Measurements from ENCODE around the gene DCUN1D4. TPM values are rescaled to one million over a fixed set of nuclear protein-coding genes. Genes with fewer than 3 reads are reported as not detected.
A peak's percentile ranks its signal among the peaks of the same experiment; 100 is the strongest.

DCUN1D4 gene
- total and polyA plus RNA-seq, 4 donors, result 15.2 to 33.9 (median 21.8) TPM

GRCh38 chr4:51851937-51852290 lies 9.0 kb downstream of the DCUN1D4 start:
- Histone ChIP-seq H3K27ac (ENCODE audit: low read depth in 1 of 2, low read length in 2 of 2) (no peak overlapping the region), H3K36me3 (ENCODE audit: control insufficient read depth in 4 of 4, insufficient read depth in 3 of 4, low read depth in 1 of 4, low read length in 3 of 4) (no peaks in the 10 kb centered on the region), H3K27me3 (ENCODE audit: control insufficient read depth in 4 of 4, insufficient read depth in 4 of 4, low read length in 3 of 4) (no peaks in the 10 kb centered on the region), H3K4me3 (ENCODE audit: low read depth in 1 of 3, low read length in 3 of 3) (no peak overlapping the region), H3K9me3 (ENCODE audit: control insufficient read depth in 4 of 4, low read length in 3 of 4) (no peaks in the 10 kb centered on the region), H3K4me1 (ENCODE audit: control insufficient read depth in 4 of 4, insufficient read depth in 4 of 4, low read length in 3 of 4) (peaks cover 18 to 65% (median 41%) of the 10 kb centered on the region in 4 donors), H3K9ac (ENCODE audit: low read depth in 1 of 2, low read length in 2 of 2) (no peak overlapping the region)
- DNase-seq (ENCODE audit: low spot score), result no peak
- no peak for TF ChIP-seq ZBTB33 (IDR thresholded peaks at IDR 0.05)
- TF ChIP-seq SP1 (IDR thresholded peaks at IDR 0.05), result no peak
- TF ChIP-seq CTCF (IDR thresholded peaks at IDR 0.05; ENCODE audit: low read depth, low read length, missing input control), result no peak
- TF ChIP-seq MAX (IDR thresholded peaks at IDR 0.05), result no peak
- TF ChIP-seq NR2F2 (IDR thresholded peaks at IDR 0.05), result no peak
- TF ChIP-seq TAF1 (conservative IDR thresholded peaks at IDR 0.05), result no peak
- TF ChIP-seq EGR1 (IDR thresholded peaks at IDR 0.05; ENCODE audit: low read depth in 2 of 2), result no peak
- no peak for TF ChIP-seq GABPA (IDR thresholded peaks at IDR 0.05 in 1 of 2, conservative IDR thresholded peaks at IDR 0.05 in 1 of 2)
- TF ChIP-seq REST (IDR thresholded peaks at IDR 0.05), result no peak

- Histone ChIP-seq H3K36me3 (ENCODE audit: control insufficient read depth in 4 of 4, insufficient read depth in 3 of 4, low read depth in 1 of 4, low read length in 3 of 4) (no peaks in the 10 kb centered on the region), H3K4me1 (ENCODE audit: control insufficient read depth in 4 of 4, insufficient read depth in 4 of 4, low read length in 3 of 4) (peaks cover 18 to 62% (median 41%) of the 10 kb centered on the region in 4 donors), H3K27ac (ENCODE audit: low read depth in 1 of 2, low read length in 2 of 2) (peak overlapping the region; percentile 15 to 53), H3K4me3 (ENCODE audit: low read depth in 1 of 3, low read length in 3 of 3) (peak overlapping the region in 1 of 3 donors; percentile 9), H3K27me3 (ENCODE audit: control insufficient read depth in 4 of 4, insufficient read depth in 4 of 4, low read length in 3 of 4) (no peaks in the 10 kb centered on the region), H3K9me3 (ENCODE audit: control insufficient read depth in 4 of 4, low read length in 3 of 4) (no peaks in the 10 kb centered on the region), H3K9ac (ENCODE audit: low read depth in 1 of 2, low read length in 2 of 2) (no peak overlapping the region)
- WGBS, result 24% methylated on average over 6 of the region's 6 CpGs
- no peak for DNase-seq (ENCODE audit: low spot score)
- TF ChIP-seq HNF4A (conservative IDR thresholded peaks at IDR 0.05) (peak; percentile 86 to 90), SP1 (IDR thresholded peaks at IDR 0.05) (peak; percentile 77), HNF4G (IDR thresholded peaks at IDR 0.05) (peak; percentile 62), YY1 (IDR thresholded peaks at IDR 0.05) (peak; percentile 63), FOXA2 (IDR thresholded peaks at IDR 0.05) (peak; percentile 64), ZBTB33 (IDR thresholded peaks at IDR 0.05) (peak; percentile 52), JUND (IDR thresholded peaks at IDR 0.05) (peak; percentile 26 to 27), ATF3 (IDR thresholded peaks at IDR 0.05) (peak; percentile 28), TAF1 (conservative IDR thresholded peaks at IDR 0.05) (no peak), REST (IDR thresholded peaks at IDR 0.05) (peak; percentile 71), FOXA1 (IDR thresholded peaks at IDR 0.05) (peak; percentile 50), NR2F2 (IDR thresholded peaks at IDR 0.05) (no peak), EGR1 (IDR thresholded peaks at IDR 0.05; ENCODE audit: low read depth in 2 of 2) (peak in 1 of 2 donors; percentile 45), RAD21 (IDR thresholded peaks at IDR 0.05) (peak in 1 of 2 donors; percentile 33), GABPA (IDR thresholded peaks at IDR 0.05 in 1 of 2, conservative IDR thresholded peaks at IDR 0.05 in 1 of 2) (no peak)
Measured at GRCh38 chr4:51853027-51853682, 10.2 kb downstream of the DCUN1D4 start.

Measured in liver (tissue), 9 donors.